Endothelial cell of umbilical vein (primary cell): ENCODE data around the gene ATOSB.

Source experiments
- CTCF ChIP-seq, 2 donors: IDR thresholded peaks; 1 replicate in 1 of 2; 2 replicates in 1 of 2; pipeline ENCODE4 v1.5.1; 2011; ENCODE audit warnings: low read length in 2 of 2, mild to moderate bottlenecking in 2 of 2, moderate library complexity in 2 of 2, control low read depth in 1 of 2, inconsistent platforms in 1 of 2, low read depth in 1 of 2; ENCODE audit not compliant: insufficient read depth in 1 of 2; ENCODE audit errors: extremely low read depth in 1 of 2
- POLR2A ChIP-seq: IDR thresholded peaks from 2 replicates; pipeline ENCODE4 v1.6.1; 2012; ENCODE audit warnings: low read depth, mild to moderate bottlenecking, control low read depth, low read length

DNA sequence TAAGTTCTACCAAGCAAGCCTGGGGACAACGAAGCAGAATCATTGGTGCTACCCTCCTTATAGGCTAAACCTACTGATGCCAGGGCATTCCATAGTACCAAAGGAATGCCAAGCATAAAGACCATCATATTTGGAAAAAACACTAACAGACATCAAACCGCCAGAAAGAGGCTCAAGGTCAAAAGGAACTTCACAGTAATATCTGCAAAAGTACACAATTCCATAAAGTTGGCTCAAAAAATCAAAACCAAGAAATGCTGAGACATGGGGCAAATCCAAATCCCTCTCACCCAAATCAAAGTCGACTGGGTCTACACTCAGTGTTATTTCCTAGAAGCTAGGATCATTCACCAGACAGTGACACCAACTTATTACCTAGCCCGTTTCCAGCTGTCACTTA is 46.6 kb downstream of the ATOSB start:
- TF ChIP-seq POLR2A (no peak), CTCF (IDR thresholded peaks at IDR 0.05; ENCODE audit: extremely low read depth in 1 of 2, insufficient read depth in 1 of 2, low read depth in 1 of 2, low read length in 2 of 2) (no peak)
